NT2/D1 (cell line): Measurements from ENCODE around the gene NYNRIN.

Source experiments
- DNase-seq: peaks from one replicate; pipeline ENCODE4 v3.0.0-alpha.2; 2011; ENCODE audit warnings: low read depth, low spot score
- H3K27me3 ChIP-seq: 2 replicates; pipeline ENCODE4 v1.6.0; 2011; ENCODE audit warnings: mild to moderate bottlenecking; ENCODE audit not compliant: insufficient read length, insufficient read depth
- H3K36me3 ChIP-seq: 2 replicates; pipeline ENCODE4 v1.6.1; 2011; ENCODE audit warnings: mild to moderate bottlenecking, low read length, mixed read lengths; ENCODE audit not compliant: insufficient read depth, insufficient read length
- H3K4me1 ChIP-seq: 2 replicates; pipeline ENCODE4 v1.5.1; 2011; ENCODE audit not compliant: insufficient read depth, insufficient read length
- H3K4me3 ChIP-seq: 2 replicates; pipeline ENCODE4 v1.5.1; 2011; ENCODE audit warnings: low read depth; ENCODE audit not compliant: insufficient read length
- H3K9ac ChIP-seq: 2 replicates; pipeline ENCODE4 v1.6.0; 2011; ENCODE audit warnings: low read depth; ENCODE audit not compliant: insufficient read length
- H3K9me3 ChIP-seq: 2 replicates; pipeline ENCODE4 v1.5.1; 2011; ENCODE audit warnings: mild to moderate bottlenecking, low read length; ENCODE audit not compliant: insufficient read depth
- SUZ12 ChIP-seq: IDR thresholded peaks from 2 replicates; pipeline ENCODE4 v1.6.1; 2011; ENCODE audit not compliant: insufficient read length, insufficient read depth; ENCODE audit errors: extremely low read depth
- YY1 ChIP-seq: IDR thresholded peaks from 2 replicates; pipeline ENCODE4 v1.6.1; 2011; ENCODE audit not compliant: insufficient read length, insufficient read depth
- ZNF274 ChIP-seq: IDR thresholded peaks from 2 replicates; pipeline ENCODE4 v1.6.1; 2011; ENCODE audit warnings: mild to moderate bottlenecking, low read depth, low read length

NYNRIN gene

DNA sequence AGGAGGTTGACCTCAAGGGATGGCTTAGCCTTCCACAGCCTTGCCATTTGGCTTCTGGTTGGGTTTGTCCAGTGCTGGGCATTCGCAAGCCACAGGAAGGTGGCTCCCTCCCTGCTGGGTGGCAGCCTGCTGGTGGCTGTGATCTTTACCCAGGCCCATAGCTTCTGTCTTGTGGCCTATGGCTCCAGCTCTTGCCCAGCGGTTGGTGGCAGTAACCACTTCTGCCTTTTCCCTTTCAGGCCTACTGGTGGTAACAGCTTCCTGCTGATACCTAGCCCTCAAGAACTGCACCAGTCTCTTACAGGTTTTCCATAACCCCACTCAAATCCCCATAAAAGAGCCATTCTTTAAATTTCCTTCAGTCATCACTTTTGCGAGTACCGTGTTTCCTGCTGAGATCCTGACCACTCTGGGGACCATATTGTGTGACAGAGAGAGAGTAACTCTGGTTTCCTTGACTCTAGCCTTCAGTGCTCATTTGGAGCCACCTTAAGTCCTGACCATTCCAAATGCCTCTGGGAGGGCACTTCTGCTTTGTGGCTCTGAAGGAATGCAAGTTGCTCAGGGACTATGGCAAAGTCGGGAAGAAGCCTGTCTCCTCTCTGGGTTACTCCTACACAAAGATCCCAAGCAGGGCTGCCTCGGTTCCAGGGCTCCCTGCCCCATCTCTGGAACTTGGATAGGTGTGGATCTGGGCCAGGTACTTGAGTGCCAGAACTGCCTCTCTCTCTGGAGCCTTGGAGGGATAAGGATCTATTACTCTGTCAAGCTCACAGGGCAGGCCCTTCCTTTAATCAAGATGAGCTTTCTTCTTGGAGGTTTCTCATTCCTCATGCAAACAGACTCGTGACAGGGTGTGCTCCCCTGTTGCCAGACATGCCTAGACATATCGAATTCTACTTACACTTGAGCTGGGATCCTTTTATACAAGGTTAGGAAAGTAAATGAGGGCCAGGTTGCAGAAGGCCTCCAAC is 2.9 kb upstream of the NYNRIN start:
- Histone ChIP-seq H3K4me1 (peaks cover 8% of the 10 kb centered on the region), H3K27me3 (no peaks in the 10 kb centered on the region), H3K36me3 (no peaks in the 10 kb centered on the region), H3K4me3 (no peak overlapping the region), H3K9me3 (no peaks in the 10 kb centered on the region), H3K9ac (no peak overlapping the region)
- TF ChIP-seq YY1 (no peak), ZNF274 (no peak), SUZ12 (no peak)
- no peak for DNase-seq

- H3K9ac ChIP-seq, result no peak overlapping the region
- H3K27me3 ChIP-seq, result no peaks in the 10 kb centered on the region
- TF ChIP-seq ZNF274, result no peak
- TF ChIP-seq SUZ12, result no peak
- no peak for TF ChIP-seq YY1
- H3K9me3 ChIP-seq, result no peaks in the 10 kb centered on the region
- H3K4me3 ChIP-seq, result no peak overlapping the region
- DNase-seq, result no peak
- H3K36me3 ChIP-seq, result no peaks in the 10 kb centered on the region
- H3K4me1 ChIP-seq, result peaks cover 10% of the 10 kb centered on the region
These were observed 1.0 kb upstream of the NYNRIN start for GRCh38 chr14:24397639-24398292.

GRCh38 chr14:24398293-24398652 is 530 bp upstream of the NYNRIN start:
- no peaks in the 10 kb centered on the region for H3K9me3 ChIP-seq
- peak overlapping the region; percentile 56 for H3K9ac ChIP-seq
- H3K36me3 ChIP-seq, result no peaks in the 10 kb centered on the region
- TF ChIP-seq YY1 (no peak), ZNF274 (no peak), SUZ12 (no peak)
- no peak for DNase-seq
- H3K27me3 ChIP-seq, result no peaks in the 10 kb centered on the region
- no peak overlapping the region for H3K4me3 ChIP-seq
- H3K4me1 ChIP-seq, result peaks cover 10% of the 10 kb centered on the region

- peak overlapping the region; percentile 72 for H3K9ac ChIP-seq
These were observed 632 bp downstream of the NYNRIN start for GRCh38 chr14:24399447-24399822.

GRCh38 chr14:24399999-24400718 is 1.4 kb downstream of the NYNRIN start:
- DNase-seq, result no peak
- peaks cover 14% of the 10 kb centered on the region for H3K4me1 ChIP-seq

More at GRCh38 chr14:24399447-24399822, 632 bp downstream of the NYNRIN start:
- Histone ChIP-seq H3K4me1 (peaks cover 11% of the 10 kb centered on the region), H3K36me3 (no peaks in the 10 kb centered on the region), H3K27me3 (no peaks in the 10 kb centered on the region), H3K4me3 (peak overlapping the region; percentile 55), H3K9me3 (no peaks in the 10 kb centered on the region)
- TF ChIP-seq SUZ12 (no peak), ZNF274 (no peak), YY1 (no peak)
- no peak for DNase-seq

GRCh38 chr14:24401810-24402702 is 3.3 kb downstream of the NYNRIN start:
- no peaks in the 10 kb centered on the region for H3K27me3 ChIP-seq
- TF ChIP-seq ZNF274, result no peak
- TF ChIP-seq YY1, result no peak
- TF ChIP-seq SUZ12, result no peak
- no peaks in the 10 kb centered on the region for H3K36me3 ChIP-seq
- no peak overlapping the region for H3K9ac ChIP-seq
- H3K4me1 ChIP-seq, result peaks cover 14% of the 10 kb centered on the region
- no peaks in the 10 kb centered on the region for H3K9me3 ChIP-seq
- H3K4me3 ChIP-seq, result no peak overlapping the region
- no peak for DNase-seq

More at GRCh38 chr14:24399999-24400718, 1.4 kb downstream of the NYNRIN start:
- no peak for TF ChIP-seq ZNF274
- TF ChIP-seq YY1, result no peak
- TF ChIP-seq SUZ12, result no peak
- Histone ChIP-seq H3K27me3 (no peaks in the 10 kb centered on the region), H3K4me3 (no peak overlapping the region), H3K9me3 (no peaks in the 10 kb centered on the region), H3K36me3 (no peaks in the 10 kb centered on the region), H3K9ac (peak overlapping the region; percentile 72)
